Neural cell (in vitro differentiated cells): ENCODE data around the gene GGT5.

Source experiments
- CTCF ChIP-seq: fragments of 450-650 bp; IDR thresholded peaks from 2 replicates; pipeline ENCODE4 v1.5.1; 2014; ENCODE audit warnings: antibody characterized with exemption, mild to moderate bottlenecking, moderate library complexity; ENCODE audit not compliant: poor library complexity, severe bottlenecking
- EZH2 ChIP-seq: fragments of 200-600, 300-800 bp; shearing (Covaris generic), sonication (generic); IDR thresholded peaks from 2 replicates; pipeline ENCODE4 v1.6.1; 2014; ENCODE audit warnings: antibody characterized with exemption, low read length, borderline replicate concordance, mild to moderate bottlenecking; ENCODE audit not compliant: insufficient read depth, poor library complexity, severe bottlenecking
- POLR2AphosphoS5 ChIP-seq: IDR thresholded peaks from 2 replicates; pipeline ENCODE4 v1.6.1; 2012
- RAD21 ChIP-seq: fragments of 450-650 bp; conservative IDR thresholded peaks from 2 replicates; pipeline ENCODE4 v1.6.1; 2014; ENCODE audit warnings: antibody characterized with exemption, mild to moderate bottlenecking, moderate library complexity
- REST ChIP-seq: IDR thresholded peaks from 2 replicates; pipeline ENCODE4 v1.6.1; 2012; ENCODE audit warnings: borderline replicate concordance

- TF ChIP-seq CTCF = no peak
- no peak for TF ChIP-seq RAD21
- no peak for TF ChIP-seq EZH2
- no peak for TF ChIP-seq POLR2AphosphoS5
- no peak for TF ChIP-seq REST
Observed at GRCh38 chr22:24181088-24181995, 63.5 kb downstream of the GGT5 start, which contains the start of gene SUSD2.
